Measurements from ENCODE around the gene PIK3C2G. TPM values are rescaled to one million over a fixed set of nuclear protein-coding genes. Genes with fewer than 3 reads are reported as not detected.

The PIK3C2G gene
- total RNA-seq, 1 donor from 2014 or later, result 2.7 TPM

- H3K36me3 Mint-ChIP-seq, result no peaks in the 10 kb centered on the region
- no peak overlapping the region for H3K4me3 Mint-ChIP-seq
- H3K4me1 Mint-ChIP-seq, result peaks cover 16% of the 10 kb centered on the region
- no peaks in the 10 kb centered on the region for H3K27me3 Mint-ChIP-seq (ENCODE audit: low read depth)
- peaks cover 4% of the 10 kb centered on the region for H3K9me3 Mint-ChIP-seq
- no peak overlapping the region for H3K27ac Mint-ChIP-seq
- no peak for DNase-seq (ENCODE audit: low spot score in 2 of 2, unreplicated experiment in 2 of 2)
- TF ChIP-seq CTCF (IDR thresholded peaks at IDR 0.05; ENCODE audit: unreplicated experiment), result no peak
Observed at GRCh38 chr12:18345021-18345735, 83.9 kb downstream of the PIK3C2G start.

DNA sequence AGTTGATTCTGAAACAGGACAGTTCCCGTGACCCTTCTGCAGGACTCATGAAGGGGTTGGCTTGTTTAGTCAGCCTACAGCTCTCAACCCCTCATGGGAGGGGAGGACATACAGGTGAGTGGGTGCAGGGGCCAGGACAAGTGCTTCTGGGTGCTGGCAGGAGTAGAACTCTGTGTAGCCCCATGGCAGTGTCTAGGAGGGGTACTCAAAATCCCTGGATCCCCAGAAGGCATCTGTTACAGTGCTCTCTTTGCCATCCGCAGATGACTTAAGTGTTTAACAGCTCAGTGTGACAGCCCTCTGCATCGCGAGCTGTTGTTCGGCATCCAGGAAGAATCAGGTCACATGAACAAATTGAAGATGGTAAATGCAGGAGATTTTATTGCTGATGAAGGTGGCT, 91.0 kb downstream of the PIK3C2G start:
- H3K27me3 Mint-ChIP-seq (ENCODE audit: low read depth), result no peaks in the 10 kb centered on the region
- TF ChIP-seq CTCF (IDR thresholded peaks at IDR 0.05; ENCODE audit: unreplicated experiment), result no peak
- H3K4me1 Mint-ChIP-seq, result no peaks in the 10 kb centered on the region
- H3K36me3 Mint-ChIP-seq, result peaks cover 4% of the 10 kb centered on the region
- no peak overlapping the region for H3K4me3 Mint-ChIP-seq
- no peak overlapping the region for H3K27ac Mint-ChIP-seq
- peaks cover 18% of the 10 kb centered on the region for H3K9me3 Mint-ChIP-seq
- no peak for DNase-seq (ENCODE audit: low spot score in 2 of 2, unreplicated experiment in 2 of 2)

- no peaks in the 10 kb centered on the region for H3K4me1 Mint-ChIP-seq
- H3K27ac Mint-ChIP-seq, result no peak overlapping the region
- no peak for TF ChIP-seq CTCF (IDR thresholded peaks at IDR 0.05; ENCODE audit: unreplicated experiment)
- no peak overlapping the region for H3K4me3 Mint-ChIP-seq
- H3K36me3 Mint-ChIP-seq, result peaks cover 4% of the 10 kb centered on the region
- H3K9me3 Mint-ChIP-seq, result peaks cover 22% of the 10 kb centered on the region
- H3K27me3 Mint-ChIP-seq (ENCODE audit: low read depth), result no peaks in the 10 kb centered on the region
- DNase-seq (ENCODE audit: low spot score in 2 of 2, unreplicated experiment in 2 of 2), result no peak
Observed at GRCh38 chr12:18355429-18355828, 94.1 kb downstream of the PIK3C2G start.

DNA sequence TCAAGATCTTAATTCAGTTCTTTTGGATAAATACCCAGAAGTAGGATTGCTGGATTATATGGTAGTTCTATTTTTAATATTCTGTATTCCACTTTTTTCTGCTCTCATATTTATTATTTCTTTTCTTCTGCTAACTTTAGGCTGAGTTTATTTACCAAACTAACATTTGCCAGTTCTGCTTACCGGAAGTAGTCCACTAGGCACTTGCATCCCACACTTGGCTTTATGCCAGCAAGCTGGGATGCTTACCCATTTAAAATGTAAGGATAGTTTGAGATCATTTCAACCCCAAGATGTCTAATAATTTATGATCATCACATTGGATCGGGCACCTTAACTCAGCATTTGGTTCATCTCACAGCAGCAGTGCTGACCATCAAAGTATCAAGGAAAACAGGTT, 96.8 kb downstream of the PIK3C2G start:
- H3K27me3 Mint-ChIP-seq (ENCODE audit: low read depth), result no peaks in the 10 kb centered on the region
- peaks cover 2% of the 10 kb centered on the region for H3K4me1 Mint-ChIP-seq
- H3K36me3 Mint-ChIP-seq, result peaks cover 6% of the 10 kb centered on the region
- no peak for DNase-seq (ENCODE audit: low spot score in 2 of 2, unreplicated experiment in 2 of 2)
- H3K4me3 Mint-ChIP-seq, result no peak overlapping the region
- TF ChIP-seq CTCF (IDR thresholded peaks at IDR 0.05; ENCODE audit: unreplicated experiment), result no peak
- no peak overlapping the region for H3K27ac Mint-ChIP-seq
- peaks cover 21% of the 10 kb centered on the region for H3K9me3 Mint-ChIP-seq

DNA sequence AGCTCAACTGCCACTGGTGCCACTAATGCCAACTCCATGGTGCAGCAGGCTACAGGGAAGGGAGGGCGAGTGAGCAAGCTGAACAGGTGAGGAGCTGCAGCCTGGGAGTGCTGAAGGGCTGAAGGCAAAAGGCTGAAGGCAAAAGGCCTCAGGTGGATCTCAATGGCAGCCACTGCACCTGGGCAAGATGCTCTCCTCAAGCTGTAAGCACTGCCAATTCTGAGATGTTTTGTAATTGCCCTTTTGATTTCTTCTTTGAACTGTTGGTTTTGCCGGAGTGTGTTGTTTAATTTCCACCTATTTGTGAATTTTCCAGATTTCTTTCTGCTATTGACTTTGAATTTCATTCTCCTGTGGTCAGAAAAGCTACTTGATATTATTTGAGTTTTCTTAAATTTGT, 97.6 kb downstream of the PIK3C2G start:
- H3K4me3 Mint-ChIP-seq, result no peak overlapping the region
- peaks cover 6% of the 10 kb centered on the region for H3K36me3 Mint-ChIP-seq
- peaks cover 19% of the 10 kb centered on the region for H3K9me3 Mint-ChIP-seq
- no peak overlapping the region for H3K27ac Mint-ChIP-seq
- no peak for DNase-seq (ENCODE audit: low spot score in 2 of 2, unreplicated experiment in 2 of 2)
- no peaks in the 10 kb centered on the region for H3K27me3 Mint-ChIP-seq (ENCODE audit: low read depth)
- no peak for TF ChIP-seq CTCF (IDR thresholded peaks at IDR 0.05; ENCODE audit: unreplicated experiment)
- H3K4me1 Mint-ChIP-seq, result peaks cover 2% of the 10 kb centered on the region

Data from mesothelial cell of epicardium (in vitro differentiated cells).